Endothelial cell of umbilical vein (primary cell): Measurements from ENCODE around the gene THBD. TPM values are rescaled to one million over a fixed set of nuclear protein-coding genes. Genes with fewer than 3 reads are reported as not detected.

ENCODE experiments used
- BruUV-seq: library from RNA; stranded (reverse); fragments of 400-500 nt; replicated peaks from 2 replicates; lab custom pipeline; 2021; lab: Mats Ljungman, UMichigan
- CTCF ChIA-PET: fragments of 300-600, 350-600 bp; sonication (Branson Sonifier 250); formaldehyde crosslinking; loops from one replicate; lab custom pipeline; 2021; ENCODE audit warnings: antibody characterized with exemption, inconsistent platforms; lab: Charles Lee
- POLR2A ChIA-PET: fragments of 300-600, 350-600 bp; sonication (Branson Sonifier 250); formaldehyde crosslinking; loops from one replicate; lab custom pipeline; 2021; ENCODE audit warnings: antibody characterized with exemption, inconsistent platforms; lab: Charles Lee
- DNase-seq: peaks from one replicate; pipeline ENCODE4 v3.0.0-alpha.2; 2011; ENCODE audit warnings: low read depth, low spot score
- FAIRE-seq: peaks from 2 replicates; lab custom pipeline; 2011; peaks lifted over from hg19 to GRCh38; lab: Jason Lieb, UNC
- H2AFZ ChIP-seq: 2 replicates; pipeline ENCODE4 v1.6.0; 2012; ENCODE audit warnings: low read depth, low read length, control low read depth, inconsistent platforms
- H3K27ac ChIP-seq: 2 replicates; pipeline ENCODE4 v1.5.1; 2011; ENCODE audit warnings: low read depth, mild to moderate bottlenecking, control low read depth, low read length, moderate library complexity; ENCODE audit not compliant: insufficient read depth
- H3K27me3 ChIP-seq, 2 experiments: 2 replicates each; pipeline versions ENCODE4 v1.6.0 to v1.6.1; 2011; ENCODE audit warnings: low read length in 2 of 2, mixed read lengths in 1 of 2; ENCODE audit not compliant: control insufficient read depth in 2 of 2, insufficient read depth in 2 of 2
- H3K36me3 ChIP-seq, 2 experiments: 2 replicates in 1 of 2; 3 replicates in 1 of 2; pipeline ENCODE4 v1.5.1; 2011; ENCODE audit warnings: low read length in 2 of 2, mild to moderate bottlenecking in 1 of 2, moderate library complexity in 1 of 2; ENCODE audit not compliant: control insufficient read depth in 2 of 2, insufficient read depth in 2 of 2; ENCODE audit errors: extremely low read depth in 1 of 2
- H3K4me1 ChIP-seq: 3 replicates; pipeline ENCODE4 v1.5.1; 2011; ENCODE audit warnings: mild to moderate bottlenecking, low read length; ENCODE audit not compliant: control insufficient read depth, insufficient read depth; ENCODE audit errors: extremely low read depth
- H3K4me2 ChIP-seq: 2 replicates; pipeline ENCODE4 v1.6.1; 2011; ENCODE audit warnings: low read length, control low read depth, mixed read lengths; ENCODE audit not compliant: insufficient read depth
- H3K4me3 ChIP-seq, 3 experiments: fragments of 200-600 bp in 1 of 3; sonication (generic), shearing (Covaris generic) in 1 of 3; replicated peaks in 1 of 3; 2 replicates each; pipeline ENCODE4 v1.5.1; 2011 to 2016; ENCODE audit warnings: control low read depth in 3 of 3, low read length in 3 of 3, mild to moderate bottlenecking in 2 of 3, inconsistent platforms in 1 of 3, low read depth in 1 of 3, moderate library complexity in 1 of 3; ENCODE audit not compliant: insufficient read depth in 1 of 3
- H3K79me2 ChIP-seq: 2 replicates; pipeline ENCODE4 v1.6.0; 2012; ENCODE audit warnings: low read length, inconsistent platforms; ENCODE audit not compliant: control insufficient read depth, insufficient read depth
- H3K9ac ChIP-seq: replicated peaks from 2 replicates; pipeline ENCODE3; 2011; ENCODE audit warnings: low read length, control low read depth; ENCODE audit not compliant: insufficient read depth; ENCODE audit errors: extremely low read depth
- H3K9me1 ChIP-seq: replicated peaks from 3 replicates; pipeline ENCODE4 v1.6.0; 2011; ENCODE audit warnings: mild to moderate bottlenecking, low read length; ENCODE audit not compliant: control insufficient read depth, insufficient read depth; ENCODE audit errors: extremely low read depth
- H3K9me3 ChIP-seq: replicated peaks from 2 replicates; pipeline ENCODE4 v1.5.1; 2012; ENCODE audit warnings: low read length, inconsistent platforms; ENCODE audit not compliant: control insufficient read depth, insufficient read depth
- H4K20me1 ChIP-seq: replicated peaks from 2 replicates; pipeline ENCODE3; 2011; ENCODE audit warnings: mild to moderate bottlenecking, low read length; ENCODE audit not compliant: control insufficient read depth, insufficient read depth; ENCODE audit errors: extremely low read depth
- CTCF ChIP-seq, 2 donors: IDR thresholded peaks; 1 replicate in 1 of 2; 2 replicates in 1 of 2; pipeline ENCODE4 v1.5.1; 2011; ENCODE audit warnings: low read length in 2 of 2, mild to moderate bottlenecking in 2 of 2, moderate library complexity in 2 of 2, control low read depth in 1 of 2, inconsistent platforms in 1 of 2, low read depth in 1 of 2; ENCODE audit not compliant: insufficient read depth in 1 of 2; ENCODE audit errors: extremely low read depth in 1 of 2
- EZH2 ChIP-seq: IDR thresholded peaks from 2 replicates; pipeline ENCODE4 v1.6.1; 2012; ENCODE audit warnings: borderline replicate concordance, low read depth, mild to moderate bottlenecking, moderate library complexity, low read length, inconsistent platforms; ENCODE audit not compliant: severe bottlenecking
- FOS ChIP-seq: IDR thresholded peaks from 2 replicates; pipeline ENCODE4 v1.6.1; 2011; ENCODE audit warnings: mild to moderate bottlenecking, low read length, moderate library complexity, borderline replicate concordance; ENCODE audit not compliant: insufficient read depth
- GATA2 ChIP-seq: IDR thresholded peaks from 2 replicates; pipeline ENCODE4 v1.7.0; 2011; ENCODE audit warnings: low read depth, mild to moderate bottlenecking, moderate library complexity, mixed read lengths, low read length; ENCODE audit not compliant: insufficient read length, insufficient read depth
- JUN ChIP-seq: IDR thresholded peaks from 2 replicates; pipeline ENCODE4 v1.6.1; 2011; ENCODE audit warnings: borderline replicate concordance, low read depth; ENCODE audit not compliant: insufficient read length, insufficient read depth
- MAX ChIP-seq: IDR thresholded peaks from 2 replicates; pipeline ENCODE4 v1.6.1; 2011; ENCODE audit not compliant: insufficient read depth, insufficient read length
- MYC ChIP-seq: IDR thresholded peaks from one replicate; pipeline ENCODE4 v1.6.1; 2011; ENCODE audit warnings: mild to moderate bottlenecking, low read depth, low read length
- POLR2A ChIP-seq: IDR thresholded peaks from 2 replicates; pipeline ENCODE4 v1.6.1; 2012; ENCODE audit warnings: low read depth, mild to moderate bottlenecking, control low read depth, low read length
- POLR2AphosphoS5 ChIP-seq: IDR thresholded peaks from 2 replicates; pipeline ENCODE4 v1.6.1; 2012; ENCODE audit warnings: low read depth, mild to moderate bottlenecking, control low read depth, low read length, moderate library complexity; ENCODE audit not compliant: insufficient read depth
- dilution Hi-C: fragments of 300-500 bp; cut with MboI; formaldehyde crosslinking; loops from one replicate; pipeline ENCODE4 v1.15.0; 2019; ENCODE audit warnings: low sequenced_read_pairs; ENCODE audit not compliant: extremely low pct_ligation_motif_present
- intact Hi-C: fragments of 100-400 bp; cut with micrococcal nuclease; formaldehyde crosslinking; loops from one replicate; pipeline ENCODE4 v1.10.0; 2022
- polyA plus RNA-seq, 4 experiments: library from polyadenylated mRNA; depleted of rRNA in 3 of 4; stranded (reverse) in 3 of 4; unstranded in 1 of 4; fragments of >200 nt; gene quantifications; 2 replicates each; pipeline versions ENCODE4 v1.2.1 to v1.2.3, GENCODE V29; 2011 to 2012; ENCODE audit warnings: missing spikeins in 1 of 4
- total RNA-seq: library from RNA; stranded (reverse); gene quantifications from 2 replicates; pipeline ENCODE4 v1.2.3, GENCODE V29; 2021

The THBD gene
- total and polyA plus RNA-seq, 2 donors (not counting 3 experiments of a cell fraction or from before 2014, with no cell fraction given) = 17.1 to 28.0 TPM

GRCh38 chr20:23019403-23019802, 30.1 kb downstream of the THBD start:
- no peak overlapping the region for H3K27ac ChIP-seq

GRCh38 chr20:23018941-23019340, 30.5 kb downstream of the THBD start:
- H3K27ac ChIP-seq = no peak overlapping the region
- H3K4me1 ChIP-seq = no peaks in the 10 kb centered on the region
- H3K36me3 ChIP-seq = no peaks in the 10 kb centered on the region
- no peaks in the 10 kb centered on the region for H3K9me1 ChIP-seq
- H4K20me1 ChIP-seq = no peaks in the 10 kb centered on the region
- no peak for DNase-seq
- H3K79me2 ChIP-seq = no peaks in the 10 kb centered on the region
- TF ChIP-seq JUN = no peak
- TF ChIP-seq POLR2A = no peak
- TF ChIP-seq MYC = no peak
- TF ChIP-seq GATA2 = no peak
- no peak for TF ChIP-seq POLR2AphosphoS5
- TF ChIP-seq MAX = no peak
- TF ChIP-seq FOS = no peak
- TF ChIP-seq CTCF (IDR thresholded peaks at IDR 0.05; ENCODE audit: extremely low read depth in 1 of 2, insufficient read depth in 1 of 2, low read depth in 1 of 2, low read length in 2 of 2) = no peak
- TF ChIP-seq EZH2 = no peak
- BruUV-seq = no TSS peak
- ChIA-PET CTCF (no interaction called here), POLR2A (no interaction called here)
- dilution Hi-C loops (no loop called here), intact Hi-C loops (no loop called here)
- no peaks in the 10 kb centered on the region for H3K9me3 ChIP-seq
- no peak overlapping the region for H3K9ac ChIP-seq
- no peaks in the 10 kb centered on the region for H3K27me3 ChIP-seq
- no peak for FAIRE-seq
- no peak overlapping the region for H3K4me3 ChIP-seq
- no peak overlapping the region for H2AFZ ChIP-seq
- no peak overlapping the region for H3K4me2 ChIP-seq

More at GRCh38 chr20:23019403-23019802, 30.1 kb downstream of the THBD start:
- Histone ChIP-seq H3K9ac (no peak overlapping the region), H3K9me1 (no peaks in the 10 kb centered on the region), H4K20me1 (no peaks in the 10 kb centered on the region), H3K4me2 (no peak overlapping the region), H3K27me3 (no peaks in the 10 kb centered on the region), H3K36me3 (no peaks in the 10 kb centered on the region), H3K9me3 (no peaks in the 10 kb centered on the region), H3K4me3 (no peak overlapping the region), H3K4me1 (no peaks in the 10 kb centered on the region), H2AFZ (no peak overlapping the region), H3K79me2 (no peaks in the 10 kb centered on the region)
- no peak for FAIRE-seq
- no peak for DNase-seq
- TF ChIP-seq JUN (no peak), GATA2 (no peak), MYC (no peak), EZH2 (no peak), MAX (no peak), POLR2AphosphoS5 (no peak), FOS (no peak)
- intact Hi-C loops = no loop called here
- dilution Hi-C loops = no loop called here
- ChIA-PET CTCF (no interaction called here), POLR2A (no interaction called here)
- no TSS peak for BruUV-seq
